Measurements from ENCODE around the gene PLRG1. TPM values are rescaled to one million over a fixed set of nuclear protein-coding genes. Genes with fewer than 3 reads are reported as not detected.
A peak's percentile ranks its signal among the peaks of the same experiment; 100 is the strongest.

Gene PLRG1
- total and polyA plus RNA-seq, 8 donors = 58.0 to 120 (median 96.6) TPM

DNA sequence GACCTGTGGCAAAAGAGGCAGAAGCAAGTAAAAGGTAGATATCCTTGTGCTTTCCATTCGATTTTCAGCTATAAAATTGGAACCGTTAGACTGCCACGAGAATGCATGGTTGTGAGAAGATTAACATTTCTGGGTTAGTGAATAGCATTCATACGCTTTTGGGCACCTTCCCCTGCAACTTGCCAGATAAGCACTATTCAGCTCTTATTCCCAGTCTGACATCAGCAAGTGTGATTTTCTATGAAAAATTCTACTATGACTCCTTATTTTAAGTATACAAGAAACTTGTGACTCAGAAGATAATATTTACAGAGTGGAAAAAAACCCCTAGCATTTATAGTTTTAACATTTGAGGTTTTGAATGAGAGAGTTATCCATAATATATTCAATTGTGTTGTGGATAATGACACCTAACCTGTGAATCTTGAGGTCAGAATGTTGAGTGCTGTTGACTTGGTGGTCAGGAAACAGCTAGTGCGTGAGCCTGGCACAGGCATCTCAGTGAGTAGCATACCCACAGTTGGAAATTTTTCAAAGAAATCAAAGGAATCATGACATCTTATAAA lies 16.5 kb upstream of the PLRG1 start:
- H3K36me3 ChIP-seq = no peaks in the 10 kb centered on the region
- H3K4me1 ChIP-seq = no peaks in the 10 kb centered on the region
- intact Hi-C loops (cut with DNase I) = no loop called here
- ATAC-seq (no peak), DNase-seq (no peak)
- H3K27me3 ChIP-seq = no peaks in the 10 kb centered on the region
- no peaks in the 10 kb centered on the region for H3K9me3 ChIP-seq
- TF ChIP-seq, protein P1, sequence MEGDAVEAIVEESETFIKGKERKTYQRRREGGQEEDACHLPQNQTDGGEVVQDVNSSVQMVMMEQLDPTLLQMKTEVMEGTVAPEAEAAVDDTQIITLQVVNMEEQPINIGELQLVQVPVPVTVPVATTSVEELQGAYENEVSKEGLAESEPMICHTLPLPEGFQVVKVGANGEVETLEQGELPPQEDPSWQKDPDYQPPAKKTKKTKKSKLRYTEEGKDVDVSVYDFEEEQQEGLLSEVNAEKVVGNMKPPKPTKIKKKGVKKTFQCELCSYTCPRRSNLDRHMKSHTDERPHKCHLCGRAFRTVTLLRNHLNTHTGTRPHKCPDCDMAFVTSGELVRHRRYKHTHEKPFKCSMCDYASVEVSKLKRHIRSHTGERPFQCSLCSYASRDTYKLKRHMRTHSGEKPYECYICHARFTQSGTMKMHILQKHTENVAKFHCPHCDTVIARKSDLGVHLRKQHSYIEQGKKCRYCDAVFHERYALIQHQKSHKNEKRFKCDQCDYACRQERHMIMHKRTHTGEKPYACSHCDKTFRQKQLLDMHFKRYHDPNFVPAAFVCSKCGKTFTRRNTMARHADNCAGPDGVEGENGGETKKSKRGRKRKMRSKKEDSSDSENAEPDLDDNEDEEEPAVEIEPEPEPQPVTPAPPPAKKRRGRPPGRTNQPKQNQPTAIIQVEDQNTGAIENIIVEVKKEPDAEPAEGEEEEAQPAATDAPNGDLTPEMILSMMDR (IDR thresholded peaks at IDR 0.05) = no peak
- H3K27ac ChIP-seq = no peak overlapping the region
- H3K4me3 ChIP-seq = no peak overlapping the region

DNA sequence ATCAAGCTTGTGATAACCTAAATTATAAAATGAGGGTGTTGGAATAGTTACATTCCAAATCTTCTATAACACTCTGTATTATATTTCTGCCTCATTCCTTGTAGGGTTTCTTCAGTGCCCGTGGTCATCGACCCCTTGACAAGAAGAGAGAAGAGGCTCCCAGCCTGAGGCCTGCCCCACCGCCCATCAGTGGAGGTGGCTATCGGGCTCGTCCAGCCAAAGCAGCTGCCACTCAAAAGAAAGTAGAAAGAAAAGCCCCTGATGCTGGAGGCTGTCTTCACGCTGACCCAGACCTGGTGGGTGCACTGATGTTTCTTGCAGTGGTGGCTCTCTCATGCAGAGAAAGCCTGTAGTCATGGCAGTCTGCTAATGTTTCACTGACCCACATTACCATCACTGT lies 15.5 kb upstream of the PLRG1 start:
- no peak for ATAC-seq
- Histone ChIP-seq H3K4me1 (no peaks in the 10 kb centered on the region), H3K36me3 (no peaks in the 10 kb centered on the region), H3K9me3 (no peaks in the 10 kb centered on the region), H3K4me3 (no peak overlapping the region), H3K27ac (no peak overlapping the region), H3K27me3 (no peaks in the 10 kb centered on the region)
- DNase-seq = no peak
- TF ChIP-seq, protein P1 (IDR thresholded peaks at IDR 0.05) = no peak
- intact Hi-C loops (cut with DNase I) = no loop called here

DNA sequence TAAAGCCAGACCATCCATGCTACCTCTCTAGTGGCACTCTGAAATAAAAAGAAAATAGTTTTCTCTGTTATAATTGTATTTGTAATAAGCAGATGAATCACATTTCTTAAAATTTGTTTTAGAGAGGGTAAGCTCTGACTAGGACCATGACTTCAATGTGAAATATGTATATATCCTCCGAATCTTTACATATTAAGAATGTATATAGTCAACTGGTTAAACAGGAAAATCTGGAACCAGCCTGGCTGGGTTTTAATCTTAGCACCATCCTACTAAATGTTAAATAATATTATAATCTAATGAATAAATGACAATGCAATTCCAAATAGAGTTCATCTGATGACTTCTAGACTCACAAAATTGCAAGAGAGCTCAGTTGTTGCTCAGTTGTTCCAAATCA lies 14.1 kb upstream of the PLRG1 start:
- H3K4me3 ChIP-seq = no peak overlapping the region
- intact Hi-C loops (cut with DNase I) = no loop called here
- H3K36me3 ChIP-seq = no peaks in the 10 kb centered on the region
- TF ChIP-seq, protein P1 (IDR thresholded peaks at IDR 0.05) = no peak
- ATAC-seq (no peak), DNase-seq (no peak)
- H3K27ac ChIP-seq = no peak overlapping the region
- H3K4me1 ChIP-seq = no peaks in the 10 kb centered on the region
- no peaks in the 10 kb centered on the region for H3K27me3 ChIP-seq
- H3K9me3 ChIP-seq = no peaks in the 10 kb centered on the region

DNA sequence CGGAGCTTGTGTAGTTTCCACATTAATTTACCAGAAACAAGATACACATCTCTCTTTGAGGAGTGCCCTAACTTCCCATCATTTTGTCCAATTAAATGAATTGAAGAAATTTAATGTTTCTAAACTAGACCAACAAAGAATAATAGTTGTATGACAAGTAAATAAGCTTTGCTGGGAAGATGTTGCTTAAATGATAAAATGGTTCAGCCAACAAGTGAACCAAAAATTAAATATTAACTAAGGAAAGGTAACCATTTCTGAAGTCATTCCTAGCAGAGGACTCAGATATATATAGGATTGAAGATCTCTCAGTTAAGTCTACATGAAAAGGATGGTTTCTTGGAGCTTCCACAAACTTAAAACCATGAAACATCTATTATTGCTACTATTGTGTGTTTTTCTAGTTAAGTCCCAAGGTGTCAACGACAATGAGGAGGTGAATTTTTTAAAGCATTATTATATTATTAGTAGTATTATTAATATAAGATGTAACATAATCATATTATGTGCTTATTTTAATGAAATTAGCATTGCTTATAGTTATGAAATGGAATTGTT lies 12.6 kb upstream of the PLRG1 start, which contains the start of gene FGB:
TSS of gene FGB (plus strand) at position 315 of the 558 bp plus-strand sequence. CDS start at position 323, 8 bp downstream.
- TF ChIP-seq, protein P1 (IDR thresholded peaks at IDR 0.05) = no peak
- no peak for ATAC-seq
- DNase-seq = no peak
- Histone ChIP-seq H3K27me3 (no peaks in the 10 kb centered on the region), H3K4me3 (no peak within 1 kb of the TSS), H3K27ac (no peak within 1 kb of the TSS), H3K36me3 (no peaks in the 10 kb centered on the region), H3K9me3 (no peaks in the 10 kb centered on the region), H3K4me1 (no peaks in the 10 kb centered on the region)
- intact Hi-C loops (cut with DNase I) = no loop called here

DNA sequence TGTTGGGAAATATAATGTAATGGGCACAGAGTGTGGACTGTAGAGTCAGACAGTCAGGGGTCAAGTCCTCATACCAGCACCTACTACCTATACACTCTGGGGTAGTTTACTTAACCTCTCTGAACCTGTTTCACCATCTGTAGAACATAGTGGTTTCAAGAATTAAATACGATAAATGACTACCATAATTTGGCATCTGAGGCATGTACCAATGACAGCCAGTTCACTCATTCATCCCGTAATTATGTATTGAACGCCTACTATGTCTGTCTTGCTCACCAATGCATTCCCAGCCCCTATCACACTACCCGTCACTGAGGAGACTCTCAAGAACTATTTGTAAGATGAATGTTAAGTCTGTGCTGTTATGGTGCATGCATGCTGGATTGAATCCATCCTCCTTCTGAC lies 10.6 kb upstream of the PLRG1 start:
- DNase-seq (no peak), ATAC-seq (peak; percentile 60)
- Histone ChIP-seq H3K36me3 (no peaks in the 10 kb centered on the region), H3K9me3 (no peaks in the 10 kb centered on the region), H3K4me1 (no peaks in the 10 kb centered on the region), H3K27ac (no peak overlapping the region), H3K4me3 (no peak overlapping the region), H3K27me3 (no peaks in the 10 kb centered on the region)
- TF ChIP-seq, protein P1 (IDR thresholded peaks at IDR 0.05) = no peak
- intact Hi-C loops (cut with DNase I) = no loop called here

Data from left lung (tissue), 10 donors.